SU-DHL-6 (cell line): ENCODE measurements around the gene PER3.

Experiments
- H2AFZ ChIP-seq: fragments of 200-600 bp; sonication (generic); 2 replicates; pipeline ENCODE4 v1.6.1; 2014; ENCODE audit warnings: low read depth, mild to moderate bottlenecking, moderate library complexity, mixed read lengths, antibody characterized with exemption, low read length; ENCODE audit not compliant: severe bottlenecking
- H3F3A ChIP-seq: fragments of 200-600 bp; shearing (Covaris generic); 2 replicates; pipeline ENCODE4 v1.6.0; 2016; ENCODE audit warnings: antibody characterized with exemption, mild to moderate bottlenecking; ENCODE audit not compliant: insufficient read depth
- H3K27ac ChIP-seq: fragments of 200-600 bp; sonication (generic); 2 replicates; pipeline ENCODE4 v1.5.1; 2016; ENCODE audit warnings: low read depth, mild to moderate bottlenecking, low read length, moderate library complexity, mixed read lengths
- H3K27me3 ChIP-seq: fragments of 200-600 bp; sonication (generic), shearing (Covaris generic); 2 replicates; pipeline ENCODE4 v1.6.0; 2014; ENCODE audit warnings: mild to moderate bottlenecking, low read length
- H3K36me3 ChIP-seq: fragments of 200-600 bp; sonication (generic); 2 replicates; pipeline ENCODE4 v1.6.1; 2014; ENCODE audit warnings: mild to moderate bottlenecking, low read length, mixed read lengths
- H3K4me2 ChIP-seq: fragments of 300-600, 200-600 bp; shearing (Covaris generic), sonication (generic); 2 replicates; pipeline ENCODE4 v1.6.0; 2014; ENCODE audit warnings: low read length, low read depth, mild to moderate bottlenecking; ENCODE audit not compliant: poor library complexity, severe bottlenecking
- H3K4me3 ChIP-seq: fragments of 200-600 bp; sonication (generic); 2 replicates; pipeline ENCODE4 v1.5.1; 2014; ENCODE audit warnings: antibody characterized with exemption, low read length, mild to moderate bottlenecking, mixed read lengths; ENCODE audit not compliant: insufficient read depth, poor library complexity, severe bottlenecking
- H3K79me2 ChIP-seq: fragments of 200-600 bp; sonication (generic); 2 replicates; pipeline ENCODE4 v1.6.1; 2014; ENCODE audit warnings: mild to moderate bottlenecking, low read length, moderate library complexity; ENCODE audit not compliant: insufficient read depth
- H3K9ac ChIP-seq: fragments of 200-600 bp; sonication (generic); 2 replicates; pipeline ENCODE4 v1.7.0; 2014; ENCODE audit warnings: mild to moderate bottlenecking, low read length
- H3K9me2 ChIP-seq: fragments of 200-600 bp; sonication (generic); replicated peaks from 2 replicates; pipeline ENCODE4 v1.6.1; 2014; ENCODE audit warnings: low read length; ENCODE audit not compliant: insufficient read depth
- H3K9me3 ChIP-seq: fragments of 200-600 bp; sonication (generic); 2 replicates; pipeline ENCODE4 v1.6.1; 2014; ENCODE audit warnings: low read length, mixed read lengths; ENCODE audit not compliant: insufficient read depth
- H4K20me1 ChIP-seq: fragments of 200-600 bp; sonication (generic); 2 replicates; pipeline ENCODE4 v1.6.1; 2014; ENCODE audit warnings: low read depth, mild to moderate bottlenecking, antibody characterized with exemption, low read length, moderate library complexity, mixed read lengths
- EZH2phosphoT487 ChIP-seq: fragments of 200-600 bp; sonication (generic), shearing (Covaris generic); conservative IDR thresholded peaks from 2 replicates; pipeline ENCODE4 v1.6.1; 2018; ENCODE audit warnings: mild to moderate bottlenecking, antibody characterized with exemption, low read length, moderate library complexity, mixed read lengths
- TF ChIP-seq, protein P1 (sequence below): fragments of 200-600 bp; sonication (generic); IDR thresholded peaks from one replicate; pipeline ENCODE4 v1.5.1; 2017; ENCODE audit warnings: antibody characterized with exemption, mild to moderate bottlenecking, low read length, moderate library complexity; ENCODE audit not compliant: insufficient read depth, poor library complexity, severe bottlenecking

Gene PER3

GRCh38 chr1:7767176-7767575 lies 16.9 kb upstream of the PER3 start:
- 0 out of 2 replicates have a peak, but pooled peaks cover 2% of the 10 kb centered on the region for H3K27me3 ChIP-seq
- TF ChIP-seq EZH2phosphoT487: no peak
- TF ChIP-seq, protein P1, sequence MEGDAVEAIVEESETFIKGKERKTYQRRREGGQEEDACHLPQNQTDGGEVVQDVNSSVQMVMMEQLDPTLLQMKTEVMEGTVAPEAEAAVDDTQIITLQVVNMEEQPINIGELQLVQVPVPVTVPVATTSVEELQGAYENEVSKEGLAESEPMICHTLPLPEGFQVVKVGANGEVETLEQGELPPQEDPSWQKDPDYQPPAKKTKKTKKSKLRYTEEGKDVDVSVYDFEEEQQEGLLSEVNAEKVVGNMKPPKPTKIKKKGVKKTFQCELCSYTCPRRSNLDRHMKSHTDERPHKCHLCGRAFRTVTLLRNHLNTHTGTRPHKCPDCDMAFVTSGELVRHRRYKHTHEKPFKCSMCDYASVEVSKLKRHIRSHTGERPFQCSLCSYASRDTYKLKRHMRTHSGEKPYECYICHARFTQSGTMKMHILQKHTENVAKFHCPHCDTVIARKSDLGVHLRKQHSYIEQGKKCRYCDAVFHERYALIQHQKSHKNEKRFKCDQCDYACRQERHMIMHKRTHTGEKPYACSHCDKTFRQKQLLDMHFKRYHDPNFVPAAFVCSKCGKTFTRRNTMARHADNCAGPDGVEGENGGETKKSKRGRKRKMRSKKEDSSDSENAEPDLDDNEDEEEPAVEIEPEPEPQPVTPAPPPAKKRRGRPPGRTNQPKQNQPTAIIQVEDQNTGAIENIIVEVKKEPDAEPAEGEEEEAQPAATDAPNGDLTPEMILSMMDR: no peak
- H3K79me2 ChIP-seq: peaks cover 7% of the 10 kb centered on the region
- no peak overlapping the region for H3K9ac ChIP-seq
- no peak overlapping the region for H3K27ac ChIP-seq
- H4K20me1 ChIP-seq: no peaks in the 10 kb centered on the region
- no peak overlapping the region for H3K4me2 ChIP-seq
- no peak overlapping the region for H3K4me3 ChIP-seq
- H3K9me2 ChIP-seq: no peaks in the 10 kb centered on the region
- H3F3A ChIP-seq: no peaks in the 10 kb centered on the region
- H3K9me3 ChIP-seq: no peaks in the 10 kb centered on the region
- no peaks in the 10 kb centered on the region for H3K36me3 ChIP-seq
- peak overlapping the region; percentile 46 for H2AFZ ChIP-seq

DNA sequence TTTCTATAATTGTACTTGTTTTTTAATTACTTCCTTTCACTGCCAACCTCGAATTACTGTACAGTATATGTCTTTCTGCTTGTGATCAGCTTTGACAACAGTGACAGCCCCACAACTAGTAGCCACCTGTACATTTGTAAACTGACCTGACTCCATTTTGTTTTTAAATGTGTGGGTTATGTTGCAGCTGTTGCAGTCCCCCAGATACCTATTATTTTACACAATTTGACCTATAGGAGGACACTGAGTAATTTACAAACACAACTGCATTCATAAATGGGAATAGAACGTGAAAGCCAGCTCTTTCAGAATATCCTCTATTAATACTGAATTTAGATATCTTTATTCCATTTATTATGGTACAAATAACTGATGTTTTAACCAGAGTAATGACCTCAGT lies 15.5 kb upstream of the PER3 start:
- no peak overlapping the region for H3K9ac ChIP-seq
- no peak overlapping the region for H3K4me3 ChIP-seq
- H3K9me2 ChIP-seq: no peaks in the 10 kb centered on the region
- 0 out of 2 replicates have a peak, but pooled peaks cover 2% of the 10 kb centered on the region for H3K27me3 ChIP-seq
- no peaks in the 10 kb centered on the region for H3K36me3 ChIP-seq
- no peak overlapping the region for H2AFZ ChIP-seq
- no peak overlapping the region for H3K4me2 ChIP-seq
- H3F3A ChIP-seq: no peaks in the 10 kb centered on the region
- no peaks in the 10 kb centered on the region for H3K9me3 ChIP-seq
- TF ChIP-seq EZH2phosphoT487: no peak
- TF ChIP-seq, protein P1: no peak
- H4K20me1 ChIP-seq: no peaks in the 10 kb centered on the region
- H3K79me2 ChIP-seq: peaks cover 9% of the 10 kb centered on the region
- H3K27ac ChIP-seq: no peak overlapping the region

GRCh38 chr1:7769673-7770412 lies 14.2 kb upstream of the PER3 start:
- H3K36me3 ChIP-seq: 0 out of 2 replicates have a peak, but pooled peaks cover 3% of the 10 kb centered on the region
- 0 out of 2 replicates have a peak, but pooled peaks cover 2% of the 10 kb centered on the region for H3K27me3 ChIP-seq
- no peak overlapping the region for H3K9ac ChIP-seq
- no peak overlapping the region for H3K4me3 ChIP-seq
- no peaks in the 10 kb centered on the region for H3F3A ChIP-seq
- no peaks in the 10 kb centered on the region for H3K9me3 ChIP-seq
- no peak overlapping the region for H3K4me2 ChIP-seq
- no peak for TF ChIP-seq EZH2phosphoT487
- TF ChIP-seq, protein P1: no peak
- H3K9me2 ChIP-seq: no peaks in the 10 kb centered on the region
- H2AFZ ChIP-seq: no peak overlapping the region
- no peak overlapping the region for H3K27ac ChIP-seq
- H4K20me1 ChIP-seq: no peaks in the 10 kb centered on the region
- peaks cover 9% of the 10 kb centered on the region for H3K79me2 ChIP-seq
